Measurements from ENCODE around the gene DAPP1.

- TF ChIP-seq EZH2 (IDR thresholded peaks at IDR 0.05) (no peak), POLR2AphosphoS5 (IDR thresholded peaks at IDR 0.05; ENCODE audit: borderline replicate concordance, low read depth, low read length) (no peak)
Measured at GRCh38 chr4:99828477-99828876, 11.8 kb downstream of the DAPP1 start.

All from SK-N-MC (cell line).